GM19455 (cell line): ENCODE measurements around the gene VPS35L.
"Not testable (repeated sequence)": the region's sequence is repeated elsewhere in the genome, so short reads cannot be mapped to it uniquely, and the experiment has no call there.

Experiments used
- ATAC-seq: cut with Tn5 transposase; IDR thresholded peaks from one replicate; pipeline ENCODE4 v1.9.1; 2021; ENCODE audit not compliant: unreplicated experiment

VPS35L gene

GRCh38 chr16:19654147-19654546 lies 98.6 kb downstream of the VPS35L start:
- no peak for ATAC-seq

- no peak for ATAC-seq
Measured at GRCh38 chr16:19655242-19655777, 99.8 kb downstream of the VPS35L start.

GRCh38 chr16:19657831-19658230 lies 102.3 kb downstream of the VPS35L start:
- no peak for ATAC-seq

GRCh38 chr16:19659554-19659953 lies 104.1 kb downstream of the VPS35L start:
- no peak for ATAC-seq

- ATAC-seq: no peak
Measured at GRCh38 chr16:19660432-19660831, 104.9 kb downstream of the VPS35L start.

- ATAC-seq: no peak
Measured at GRCh38 chr16:19662351-19662750, 106.8 kb downstream of the VPS35L start.

- no peak for ATAC-seq
Measured at GRCh38 chr16:19664166-19664565, 108.7 kb downstream of the VPS35L start.

GRCh38 chr16:19665313-19665712 lies 109.8 kb downstream of the VPS35L start:
- ATAC-seq: not testable (repeated sequence)

- ATAC-seq: no peak
Measured at GRCh38 chr16:19666477-19666876, 111.0 kb downstream of the VPS35L start.

- no peak for ATAC-seq
Measured at GRCh38 chr16:19672378-19672777, 116.9 kb downstream of the VPS35L start.

- ATAC-seq: no peak
Measured at GRCh38 chr16:19674485-19674884, 119.0 kb downstream of the VPS35L start.

- no peak for ATAC-seq
Measured at GRCh38 chr16:19677402-19677801, 121.9 kb downstream of the VPS35L start.

GRCh38 chr16:19678804-19679203 lies 123.3 kb downstream of the VPS35L start:
- ATAC-seq: no peak

GRCh38 chr16:19679281-19679680 lies 123.8 kb downstream of the VPS35L start:
- not testable (repeated sequence) for ATAC-seq

GRCh38 chr16:19680881-19681340 lies 125.4 kb downstream of the VPS35L start:
- ATAC-seq: no peak

- no peak for ATAC-seq
Measured at GRCh38 chr16:19681637-19682036, 126.1 kb downstream of the VPS35L start.

GRCh38 chr16:19683453-19684236 lies 128.1 kb downstream of the VPS35L start:
- no peak for ATAC-seq

- ATAC-seq: no peak
Measured at GRCh38 chr16:19685176-19685575, 129.7 kb downstream of the VPS35L start.

GRCh38 chr16:19687279-19687678 lies 131.8 kb downstream of the VPS35L start:
- ATAC-seq: no peak

GRCh38 chr16:19688396-19689024 lies 133.0 kb downstream of the VPS35L start:
- ATAC-seq: no peak

- ATAC-seq: no peak
Measured at GRCh38 chr16:19689342-19689741, 133.8 kb downstream of the VPS35L start.

GRCh38 chr16:19690196-19690595 lies 134.7 kb downstream of the VPS35L start:
- no peak for ATAC-seq
